SK-N-SH (cell line): ENCODE data around the gene CPAMD8. TPM values are rescaled to one million over a fixed set of nuclear protein-coding genes. Genes with fewer than 3 reads are reported as not detected.

ENCODE experiments used
- CTCF ChIA-PET: fragments of 300-600, 350-600 bp; formaldehyde crosslinking; extraction: SDS; loops from one replicate; lab custom pipeline; 2021; lab: Yijun Ruan, JAX
- POLR2A ChIA-PET: fragments of 350-600 bp; sonication (Branson Sonifier 250); formaldehyde crosslinking; extraction: SDS; loops from one replicate; lab custom pipeline; 2020; ENCODE audit warnings: antibody characterized with exemption, inconsistent platforms; lab: Yijun Ruan, JAX
- DNase-seq: peaks from one replicate; pipeline ENCODE4 v3.0.0; 2012
- H2AFZ ChIP-seq: fragments of 200-600 bp; sonication (generic); 2 replicates; pipeline ENCODE4 v1.8.1; 2016; ENCODE audit warnings: antibody characterized with exemption, mild to moderate bottlenecking, low read depth
- H3F3A ChIP-seq: fragments of 200-600 bp; sonication (generic); replicated peaks from 2 replicates; pipeline ENCODE3; 2016; ENCODE audit warnings: antibody characterized with exemption, mild to moderate bottlenecking; ENCODE audit not compliant: insufficient read depth
- H3K27ac ChIP-seq, 2 experiments: fragments of 200-500 bp in 1 of 2; fragments of 200-600 bp in 1 of 2; sonication (Bioruptor generic) in 1 of 2; sonication (generic), shearing (Covaris generic) in 1 of 2; 2 replicates each; pipeline versions ENCODE4 v1.5.1 to v1.6.1; 2014 to 2016; ENCODE audit warnings: low read depth in 2 of 2, inconsistent platforms in 1 of 2, low read length in 1 of 2, mild to moderate bottlenecking in 1 of 2, mixed read lengths in 1 of 2
- H3K27me3 ChIP-seq: fragments of 200-600 bp; sonication (generic), shearing (Covaris generic); 2 replicates; pipeline ENCODE4 v1.6.1; 2016; ENCODE audit warnings: mixed run types; ENCODE audit not compliant: insufficient read depth
- H3K36me3 ChIP-seq, 2 experiments: fragments of 200-500 bp in 1 of 2; fragments of 200-600 bp in 1 of 2; sonication (Bioruptor generic) in 1 of 2; sonication (generic) in 1 of 2; replicated peaks in 1 of 2; 2 replicates each; pipeline versions ENCODE3 to v1.5.1; 2014 to 2016; ENCODE audit warnings: low read length in 1 of 2, mild to moderate bottlenecking in 1 of 2; ENCODE audit not compliant: insufficient read depth in 2 of 2, control insufficient read depth in 1 of 2
- H3K4me1 ChIP-seq, 2 experiments: fragments of 200-500 bp in 1 of 2; fragments of 200-600 bp in 1 of 2; sonication (Bioruptor generic) in 1 of 2; sonication (generic), shearing (Covaris generic) in 1 of 2; 2 replicates each; pipeline versions ENCODE4 v1.5.1 to v1.6.1; 2014 to 2016; ENCODE audit warnings: low read depth in 1 of 2, low read length in 1 of 2, mixed run types in 1 of 2; ENCODE audit not compliant: insufficient read depth in 2 of 2, control insufficient read depth in 1 of 2
- H3K4me2 ChIP-seq: fragments of 200-600 bp; sonication (generic), shearing (Covaris generic); 2 replicates; pipeline ENCODE4 v1.6.1; 2017; ENCODE audit warnings: mixed run types
- H3K4me3 ChIP-seq, 2 experiments: fragments of 200-500 bp in 1 of 2; fragments of 200-600 bp in 1 of 2; sonication (Bioruptor generic) in 1 of 2; sonication (generic), shearing (Covaris generic) in 1 of 2; 2 replicates each; pipeline versions ENCODE4 v1.5.1 to v1.8.1; 2014 to 2016; ENCODE audit warnings: low read depth in 2 of 2, inconsistent platforms in 1 of 2, low read length in 1 of 2, mild to moderate bottlenecking in 1 of 2, mixed read lengths in 1 of 2, moderate library complexity in 1 of 2
- H3K79me2 ChIP-seq: fragments of 200-600 bp; sonication (generic); 2 replicates; pipeline ENCODE4 v1.8.1; 2017; ENCODE audit warnings: mild to moderate bottlenecking; ENCODE audit not compliant: insufficient read depth
- H3K9ac ChIP-seq: fragments of 200-600 bp; sonication (generic); 2 replicates; pipeline ENCODE4 v1.6.1; 2017; ENCODE audit warnings: mixed run types
- H3K9me2 ChIP-seq: fragments of 200-600 bp; sonication (generic); 2 replicates; pipeline ENCODE4 v1.6.1; 2017; ENCODE audit warnings: mixed run types
- H3K9me3 ChIP-seq: fragments of 200-600 bp; sonication (generic); 2 replicates; pipeline ENCODE4 v1.6.1; 2017; ENCODE audit warnings: mixed run types, mild to moderate bottlenecking, moderate library complexity
- H4K20me1 ChIP-seq: fragments of 200-600 bp; sonication (generic); 2 replicates; pipeline ENCODE4 v1.6.1; 2017; ENCODE audit warnings: mild to moderate bottlenecking, mixed run types; ENCODE audit not compliant: insufficient read depth
- CHD2 ChIP-seq: fragments of 150-350 bp; IDR thresholded peaks from 2 replicates; pipeline ENCODE4 v1.6.1; 2018; ENCODE audit warnings: low read length; ENCODE audit not compliant: partially characterized antibody
- GATA2 ChIP-seq: sonication (generic); formaldehyde crosslinking; IDR thresholded peaks from 2 replicates; pipeline ENCODE4 v1.5.0; 2020; ENCODE audit warnings: mild to moderate bottlenecking, missing genetic modification reagents
- POLR2AphosphoS5 ChIP-seq: IDR thresholded peaks from 2 replicates; pipeline ENCODE4 v1.6.1; 2012; ENCODE audit warnings: low read depth, low read length
- RAD21 ChIP-seq: IDR thresholded peaks from 2 replicates; pipeline ENCODE4 v1.6.1; 2012; ENCODE audit warnings: mild to moderate bottlenecking, low read length
- REST ChIP-seq: IDR thresholded peaks from 2 replicates; pipeline ENCODE4 v1.6.1; 2012; ENCODE audit warnings: mild to moderate bottlenecking, low read depth, low read length, moderate library complexity
- RXRA ChIP-seq: IDR thresholded peaks from 2 replicates; pipeline ENCODE4 v1.4.0; 2012; ENCODE audit warnings: low read depth, mild to moderate bottlenecking, borderline replicate concordance
- SMC3 ChIP-seq: IDR thresholded peaks from 2 replicates; pipeline ENCODE4 v1.6.1; 2012; ENCODE audit warnings: low read depth, low read length, improper control_type of control experiment
- TAF1 ChIP-seq: IDR thresholded peaks from 2 replicates; pipeline ENCODE4 v1.6.1; 2012; ENCODE audit warnings: low read depth, mild to moderate bottlenecking, low read length, moderate library complexity, borderline replicate concordance
- YY1 ChIP-seq: IDR thresholded peaks from 2 replicates; pipeline ENCODE4 v1.4.0; 2012; ENCODE audit warnings: low read depth, mild to moderate bottlenecking
- WGBS: methylation state at CpG from one replicate; pipeline ENCODE4 v1.1.6; 2017; ENCODE audit warnings: low lambda C conversion rate; 5-methylcytosine and 5-hydroxymethylcytosine counted together
- polyA plus RNA-seq, 3 experiments: library from polyadenylated mRNA; depleted of rRNA; stranded (reverse); fragments of >200 nt; gene quantifications; 2 replicates each; pipeline ENCODE4 v1.2.3, GENCODE V29; 2012
- TF ChIP-seq, protein P1 (sequence below): IDR thresholded peaks from 2 replicates; pipeline ENCODE4 v1.4.0; 2012; ENCODE audit warnings: low read depth
- TF ChIP-seq, protein P2 (sequence below): IDR thresholded peaks from 2 replicates; pipeline ENCODE4; 2012
- TF ChIP-seq, protein P3 (sequence below): IDR thresholded peaks from 2 replicates; pipeline ENCODE4 v1.4.0; 2012; ENCODE audit warnings: low read depth, borderline replicate concordance

Gene CPAMD8
- polyA plus RNA-seq, 1 of the 3 experiments (the other 2 are of a cell fraction) = 1.2 TPM

DNA sequence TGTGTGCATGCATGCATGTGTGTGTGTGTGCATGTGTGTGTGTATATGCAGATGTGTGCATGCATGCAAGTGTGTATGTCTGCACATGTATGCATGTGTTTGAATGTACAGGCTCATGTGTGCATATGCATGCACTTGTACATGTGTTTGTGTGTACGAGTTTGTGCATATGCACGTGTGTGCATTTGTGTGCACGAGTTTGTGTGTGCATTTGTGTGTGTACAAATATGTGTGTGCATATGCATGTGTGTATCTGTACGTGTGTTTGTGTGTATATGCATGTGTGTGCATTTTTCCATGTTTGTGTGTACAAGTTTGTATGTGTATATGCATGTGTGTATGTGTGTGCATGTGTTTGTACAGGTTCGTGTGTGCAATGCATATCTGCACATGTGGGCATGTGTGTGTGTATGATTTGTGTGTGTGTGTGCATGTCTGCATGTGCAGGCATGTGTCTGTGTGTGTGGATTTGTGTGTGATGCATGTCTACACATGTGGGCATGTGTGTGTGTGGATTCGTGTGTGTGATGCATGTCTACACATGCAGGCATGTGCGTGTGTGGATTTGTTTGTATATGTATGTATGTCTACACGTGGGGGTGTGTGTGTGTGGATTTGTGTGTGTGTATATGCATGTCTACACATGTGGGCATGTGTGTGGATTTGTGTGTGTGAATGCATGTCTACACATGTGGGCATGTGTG is 80.7 kb downstream of the CPAMD8 start:
- no peak overlapping the region for H2AFZ ChIP-seq
- no peaks in the 10 kb centered on the region for H3K9me2 ChIP-seq
- H3K79me2 ChIP-seq = no peaks in the 10 kb centered on the region
- H3K4me3 ChIP-seq = no peak overlapping the region
- H3K36me3 ChIP-seq = no peaks in the 10 kb centered on the region
- no peaks in the 10 kb centered on the region for H3F3A ChIP-seq
- DNase-seq = no peak
- H3K4me1 ChIP-seq = no peaks in the 10 kb centered on the region
- CTCF ChIA-PET = no interaction called here
- H4K20me1 ChIP-seq = no peaks in the 10 kb centered on the region
- 11% methylated on average over 8 of the region's 8 CpGs for WGBS
- POLR2A ChIA-PET = no interaction called here
- no peak overlapping the region for H3K9ac ChIP-seq
- H3K4me2 ChIP-seq = no peak overlapping the region
- TF ChIP-seq RAD21 (no peak), CHD2 (no peak), GATA2 (no peak), SMC3 (no peak), YY1 (no peak), TAF1 (no peak), REST (no peak), RXRA (no peak), POLR2AphosphoS5 (no peak)
- TF ChIP-seq, protein P1, sequence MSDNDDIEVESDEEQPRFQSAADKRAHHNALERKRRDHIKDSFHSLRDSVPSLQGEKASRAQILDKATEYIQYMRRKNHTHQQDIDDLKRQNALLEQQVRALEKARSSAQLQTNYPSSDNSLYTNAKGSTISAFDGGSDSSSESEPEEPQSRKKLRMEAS = no peak
- TF ChIP-seq, protein P2, sequence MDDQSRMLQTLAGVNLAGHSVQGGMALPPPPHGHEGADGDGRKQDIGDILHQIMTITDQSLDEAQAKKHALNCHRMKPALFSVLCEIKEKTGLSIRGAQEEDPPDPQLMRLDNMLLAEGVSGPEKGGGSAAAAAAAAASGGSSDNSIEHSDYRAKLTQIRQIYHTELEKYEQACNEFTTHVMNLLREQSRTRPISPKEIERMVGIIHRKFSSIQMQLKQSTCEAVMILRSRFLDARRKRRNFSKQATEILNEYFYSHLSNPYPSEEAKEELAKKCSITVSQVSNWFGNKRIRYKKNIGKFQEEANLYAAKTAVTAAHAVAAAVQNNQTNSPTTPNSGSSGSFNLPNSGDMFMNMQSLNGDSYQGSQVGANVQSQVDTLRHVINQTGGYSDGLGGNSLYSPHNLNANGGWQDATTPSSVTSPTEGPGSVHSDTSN = no peak
- TF ChIP-seq, protein P3, sequence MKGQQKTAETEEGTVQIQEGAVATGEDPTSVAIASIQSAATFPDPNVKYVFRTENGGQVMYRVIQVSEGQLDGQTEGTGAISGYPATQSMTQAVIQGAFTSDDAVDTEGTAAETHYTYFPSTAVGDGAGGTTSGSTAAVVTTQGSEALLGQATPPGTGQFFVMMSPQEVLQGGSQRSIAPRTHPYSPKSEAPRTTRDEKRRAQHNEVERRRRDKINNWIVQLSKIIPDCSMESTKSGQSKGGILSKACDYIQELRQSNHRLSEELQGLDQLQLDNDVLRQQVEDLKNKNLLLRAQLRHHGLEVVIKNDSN = no peak
- H3K27me3 ChIP-seq = peaks cover 4% of the 10 kb centered on the region; the same call in 1 of the 2 replicates
- H3K27ac ChIP-seq = no peak overlapping the region
- no peaks in the 10 kb centered on the region for H3K9me3 ChIP-seq
